Activated CD4-positive, CD25-positive, alpha-beta regulatory T cell treated with anti-CD3 and anti-CD28 coated beads, Interleukin-2, amount 50 U/mL, for 24 hours (primary cell): ENCODE data around the gene B4GALT1.
"Not testable (repeated sequence)": the region's sequence is repeated elsewhere in the genome, so short reads cannot be mapped to it uniquely, and the experiment has no call there.

Experiments
- ATAC-seq, 2 donors: fragments of 150-1000 bp; cut with Tn5 transposase; one replicate each; pipeline ENCODE4 v1.10.0; 2021; ENCODE audit warnings: mild to moderate bottlenecking in 1 of 2, moderate library complexity in 1 of 2

The B4GALT1 gene

DNA sequence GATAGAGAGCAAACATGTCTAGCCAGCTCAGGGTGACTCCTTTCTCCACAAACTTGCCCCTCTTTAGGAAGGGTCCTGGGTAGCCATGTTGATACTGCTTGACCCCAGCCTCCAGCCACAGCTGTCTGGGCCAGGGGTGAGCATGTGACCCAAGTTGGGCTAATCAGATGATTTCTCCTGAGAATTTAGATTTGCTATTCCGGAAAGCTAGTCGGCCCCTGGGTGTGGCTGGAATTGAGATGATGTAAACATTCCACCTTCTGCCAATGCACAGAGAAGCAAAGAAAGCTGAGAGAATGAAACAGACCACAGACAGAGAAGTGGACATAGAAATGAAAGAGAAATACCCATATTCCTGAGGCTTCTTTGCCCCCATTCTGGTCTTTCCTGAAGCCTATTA is 17.8 kb upstream of the B4GALT1 start:
- no peak for ATAC-seq

GRCh38 chr9:33182519-33182918 is 15.4 kb upstream of the B4GALT1 start:
- no peak for ATAC-seq

DNA sequence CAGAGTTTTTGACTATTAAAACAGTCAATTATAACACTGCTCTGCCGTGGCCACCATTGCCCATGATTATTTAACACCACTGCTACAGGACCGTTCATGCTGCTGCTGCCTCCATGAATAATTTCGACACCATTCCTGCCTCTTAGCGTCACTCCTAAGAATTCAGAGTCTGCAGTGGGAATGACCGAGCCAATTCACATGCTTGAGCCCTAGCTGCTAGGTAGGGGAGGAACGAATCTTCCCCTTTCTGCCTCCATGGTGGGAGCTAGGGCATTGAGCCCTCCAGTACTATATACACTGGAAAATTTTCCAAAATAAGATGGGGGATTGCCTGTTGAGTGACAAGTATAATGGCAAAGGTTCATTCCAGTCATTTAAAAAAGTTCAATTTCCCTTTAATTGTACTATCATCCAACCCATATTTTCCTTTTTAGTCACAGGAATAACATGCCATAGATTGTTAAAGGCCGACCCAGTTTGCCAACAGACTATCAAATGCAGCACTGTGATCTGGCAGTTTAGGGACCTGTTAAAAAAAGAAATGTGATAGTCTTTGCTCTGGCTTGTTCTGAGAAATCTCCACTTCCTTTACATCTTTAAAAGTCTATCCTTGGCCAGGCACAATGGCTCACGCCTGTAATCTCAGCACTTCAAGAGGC is 13.5 kb upstream of the B4GALT1 start:
- ATAC-seq = no peak

GRCh38 chr9:33178972-33179697 is 12.0 kb upstream of the B4GALT1 start:
- peak in 1 of 2 donors; percentile 38 for ATAC-seq

DNA sequence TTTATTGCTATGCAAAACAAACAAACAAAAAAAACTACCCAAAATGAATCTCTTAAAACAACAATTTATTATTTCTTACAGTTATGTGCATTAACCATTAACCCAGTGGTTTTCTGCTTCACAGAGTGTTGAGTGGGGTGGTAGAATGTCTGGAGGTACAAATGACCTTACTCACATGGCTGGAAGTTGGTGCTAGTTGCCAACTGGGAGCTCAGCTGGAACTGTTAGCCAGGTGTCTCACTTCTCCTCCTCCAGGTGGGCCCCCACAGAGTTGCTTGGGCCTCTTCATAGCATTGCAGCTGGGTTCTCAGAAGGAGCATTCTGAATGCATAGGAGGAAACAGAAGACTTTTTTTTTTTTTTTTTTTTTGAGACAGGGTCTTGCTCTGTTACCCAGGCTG is 10.5 kb upstream of the B4GALT1 start:
- no peak for ATAC-seq

DNA sequence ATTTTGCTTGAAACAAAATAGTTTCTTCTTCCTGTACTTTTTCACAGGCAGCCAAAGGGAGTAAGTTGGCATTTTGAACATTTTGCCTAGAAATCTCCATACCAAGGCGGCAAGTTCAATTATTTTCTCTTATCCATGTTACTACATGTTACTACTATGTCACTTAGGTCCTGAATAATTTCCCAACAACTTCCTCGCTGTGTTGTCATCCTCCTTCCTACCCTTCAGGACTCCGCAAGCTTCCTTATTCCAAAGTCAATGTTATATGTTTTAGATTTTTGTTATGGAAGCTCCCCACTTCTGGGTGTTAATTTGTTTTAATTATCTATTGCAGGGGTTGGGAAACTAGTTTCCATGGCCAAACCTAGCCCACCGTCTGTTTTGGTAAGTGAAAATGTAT is 9.9 kb upstream of the B4GALT1 start:
- no peak for ATAC-seq

GRCh38 chr9:33175649-33176325 is 8.7 kb upstream of the B4GALT1 start:
- no peak for ATAC-seq

DNA sequence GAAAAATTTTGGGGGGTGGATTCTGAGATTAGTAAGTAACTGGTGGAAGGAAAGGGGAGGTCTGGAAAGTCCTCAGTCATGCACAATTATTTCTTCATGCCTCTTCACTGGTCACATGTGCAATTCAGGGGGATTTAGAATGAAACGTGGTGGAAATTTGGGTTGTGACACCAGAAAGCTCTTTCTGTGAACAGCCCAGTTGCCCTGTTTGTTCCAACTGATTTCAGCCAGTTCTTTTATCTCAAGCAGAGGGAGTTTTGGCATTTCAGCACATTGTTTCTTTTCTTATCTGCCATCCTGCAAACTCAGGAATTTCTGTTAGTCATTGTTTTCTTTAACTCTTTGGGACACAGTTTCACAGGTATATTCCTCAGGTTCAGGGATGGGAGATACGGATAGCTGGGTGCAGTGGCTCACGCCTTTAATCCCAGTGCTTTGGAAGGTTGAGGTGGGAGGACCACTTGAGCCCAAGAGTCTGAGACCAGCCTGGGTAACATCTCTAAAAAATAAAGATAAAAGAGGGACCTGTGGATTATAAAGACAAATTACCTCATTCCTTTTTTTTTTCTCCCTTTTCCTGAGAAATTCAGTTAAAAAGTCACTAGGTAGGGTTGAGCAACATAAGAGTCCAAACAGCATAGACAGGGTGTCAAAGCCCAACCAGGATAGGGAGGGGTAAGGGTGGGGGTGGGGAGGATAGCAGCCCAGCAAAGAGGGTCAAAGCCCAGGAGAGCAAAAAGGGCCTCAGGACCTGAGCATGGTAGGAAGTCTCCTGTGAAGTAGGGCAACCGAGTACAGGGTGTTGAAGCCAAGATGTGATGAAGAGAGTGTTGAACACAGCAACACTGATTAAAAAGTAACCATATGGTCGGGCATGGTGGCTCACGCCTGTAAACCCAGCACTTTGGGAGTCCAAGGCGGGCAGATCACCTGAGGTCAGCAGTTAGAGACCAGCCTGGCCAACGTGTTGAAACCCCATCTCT is 5.4 kb upstream of the B4GALT1 start:
- no peak for ATAC-seq

- ATAC-seq = no peak
Measured at GRCh38 chr9:33170464-33171415, 3.6 kb upstream of the B4GALT1 start.

DNA sequence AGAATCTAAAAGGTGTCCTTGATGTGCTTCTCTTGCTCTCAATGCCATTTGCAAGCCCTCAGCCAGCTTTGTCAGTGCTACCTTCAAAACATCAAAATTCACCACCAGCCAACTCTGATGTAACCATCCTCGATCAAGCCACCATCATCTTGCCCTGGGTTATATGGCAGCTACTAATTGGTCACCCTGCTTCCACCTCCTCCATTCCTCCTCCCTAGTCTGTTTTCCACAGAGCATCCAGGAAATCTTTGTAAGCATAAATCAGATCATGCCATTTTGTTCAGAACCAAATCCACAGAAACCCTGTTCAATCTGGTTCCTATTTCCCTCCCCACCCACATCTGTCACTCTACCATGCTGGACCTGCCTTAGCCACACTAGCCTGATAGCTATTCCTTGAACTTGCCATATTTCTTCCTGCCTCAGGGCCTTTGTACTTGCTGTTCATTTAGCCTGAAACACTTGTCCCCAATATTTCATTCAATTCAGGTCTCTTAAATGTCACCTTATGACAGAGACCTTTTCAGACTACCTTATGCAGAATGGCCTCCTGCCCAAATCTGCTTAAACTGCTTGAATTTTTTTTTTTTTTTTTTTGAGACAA is 1.9 kb upstream of the B4GALT1 start:
- no peak for ATAC-seq

DNA sequence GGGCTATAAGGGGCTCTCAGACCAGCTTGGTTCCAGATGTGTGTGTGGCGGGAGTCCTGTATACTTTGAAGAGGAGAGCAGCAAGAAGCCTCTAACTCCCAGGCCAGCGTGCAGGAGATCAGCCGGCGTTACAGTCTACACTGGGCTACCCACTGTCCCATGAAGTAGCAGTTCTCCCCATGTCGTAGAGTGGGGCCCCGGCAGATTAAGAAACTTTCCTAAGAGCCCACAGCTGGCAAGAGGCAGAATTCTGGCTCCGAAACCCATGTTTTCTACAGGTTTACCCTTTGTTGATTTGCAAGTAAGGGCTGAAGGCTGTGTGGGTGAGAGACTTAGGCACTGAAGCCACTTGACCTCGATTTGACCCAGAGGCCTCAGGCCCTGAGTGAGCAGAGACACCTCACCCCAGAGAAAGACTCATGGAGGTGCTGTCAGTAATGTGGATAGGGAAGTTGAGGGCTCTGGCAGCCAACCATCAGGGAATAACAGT is 881 bp upstream of the B4GALT1 start:
- ATAC-seq = no peak

DNA sequence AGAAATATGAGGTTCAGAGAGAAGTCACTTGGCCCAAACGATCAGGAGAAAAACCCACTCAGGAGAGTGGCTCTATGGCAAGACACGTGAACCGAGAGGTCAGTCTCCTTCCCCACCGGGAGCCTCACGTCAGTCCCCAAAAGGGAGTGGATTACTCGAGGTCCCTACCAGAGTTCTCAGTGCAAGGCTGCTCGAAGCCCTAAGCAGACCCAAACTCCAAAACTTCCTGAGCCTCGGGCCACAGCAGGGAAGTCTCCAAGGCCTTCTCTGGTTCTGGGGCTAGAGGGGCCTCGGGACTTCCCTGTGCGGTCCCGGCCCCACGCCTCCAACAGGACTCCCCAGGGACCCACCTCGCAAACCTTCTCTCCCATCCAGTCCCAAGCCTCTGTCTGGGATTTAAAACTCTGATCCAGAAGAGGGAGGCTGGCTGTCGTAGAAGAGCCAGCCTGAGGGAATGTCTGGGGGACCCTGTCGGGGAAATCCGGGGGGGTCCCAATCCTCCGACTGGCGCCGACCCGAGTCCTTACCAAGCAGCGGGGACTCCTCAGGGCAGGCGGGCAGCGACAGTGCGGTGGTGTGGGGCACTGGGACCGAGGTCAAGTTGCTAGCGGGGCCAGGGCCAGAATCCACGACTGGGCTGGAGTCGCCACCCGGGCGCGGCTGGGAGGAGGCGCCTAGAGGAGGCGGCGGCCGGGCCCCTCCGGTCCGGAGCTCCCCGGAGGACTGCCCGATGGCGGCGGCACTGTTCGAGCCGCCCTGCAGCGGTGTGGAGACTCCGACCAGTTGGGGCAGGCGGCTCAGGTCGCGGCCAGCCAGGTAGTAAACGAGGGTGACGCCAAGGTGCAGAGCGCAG is 679 bp downstream of the B4GALT1 start:
- peak in 1 of 2 donors; percentile 5 for ATAC-seq

GRCh38 chr9:33165263-33166151 is 1.6 kb downstream of the B4GALT1 start:
- peak; percentile 12 for ATAC-seq

DNA sequence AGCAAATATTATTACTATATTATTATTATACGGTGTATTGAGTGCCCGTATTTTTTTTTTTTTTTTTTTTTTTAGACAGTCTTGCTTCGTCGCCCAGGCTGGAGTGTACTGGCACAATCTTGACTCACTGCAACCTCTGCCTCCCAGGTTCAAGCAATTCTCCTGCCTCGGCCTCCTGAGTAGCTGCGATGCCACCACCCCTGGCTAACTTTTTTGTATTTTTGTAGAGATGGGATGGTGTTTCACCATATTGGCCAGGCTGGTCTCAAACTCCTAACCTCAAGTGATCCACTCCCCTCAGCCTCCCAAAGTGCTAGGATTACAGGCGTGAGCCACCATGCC is 2.2 kb downstream of the B4GALT1 start:
- ATAC-seq = not testable (repeated sequence)

GRCh38 chr9:33164138-33164809 is 2.9 kb downstream of the B4GALT1 start:
- peak in 1 of 2 donors; percentile 4 for ATAC-seq

GRCh38 chr9:33163433-33164137 is 3.6 kb downstream of the B4GALT1 start:
- ATAC-seq = no peak

DNA sequence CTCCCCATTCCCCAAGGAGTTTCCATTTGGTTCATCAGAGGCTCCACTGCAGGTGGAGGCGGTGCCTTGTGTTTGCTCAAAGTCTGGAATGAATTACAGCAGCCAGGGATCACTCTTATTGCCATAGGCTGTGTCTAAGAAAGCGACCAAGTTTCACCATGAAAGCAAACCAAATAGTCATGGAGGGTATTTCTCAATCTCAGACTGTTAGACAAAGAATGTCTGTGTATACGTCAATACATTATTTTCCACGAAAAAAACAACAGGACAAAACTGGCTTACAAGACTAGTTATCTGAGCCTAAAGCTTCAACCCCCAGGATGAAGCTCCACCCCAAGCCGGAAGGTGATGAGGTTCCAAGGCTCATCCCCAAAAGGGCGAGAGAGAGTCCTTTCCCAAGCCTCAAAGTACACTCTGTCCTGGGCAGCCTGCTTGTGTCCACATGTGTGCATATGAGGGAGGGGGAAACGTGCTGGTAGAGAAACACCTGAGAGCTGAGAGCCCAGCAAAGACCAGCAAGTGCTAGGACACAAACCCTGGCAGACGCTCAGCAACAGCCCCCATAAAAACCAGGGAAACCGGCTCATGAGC is 4.3 kb downstream of the B4GALT1 start:
- ATAC-seq = no peak
